ENCODE results near the gene UBE2M.

UBE2M gene

DNA sequence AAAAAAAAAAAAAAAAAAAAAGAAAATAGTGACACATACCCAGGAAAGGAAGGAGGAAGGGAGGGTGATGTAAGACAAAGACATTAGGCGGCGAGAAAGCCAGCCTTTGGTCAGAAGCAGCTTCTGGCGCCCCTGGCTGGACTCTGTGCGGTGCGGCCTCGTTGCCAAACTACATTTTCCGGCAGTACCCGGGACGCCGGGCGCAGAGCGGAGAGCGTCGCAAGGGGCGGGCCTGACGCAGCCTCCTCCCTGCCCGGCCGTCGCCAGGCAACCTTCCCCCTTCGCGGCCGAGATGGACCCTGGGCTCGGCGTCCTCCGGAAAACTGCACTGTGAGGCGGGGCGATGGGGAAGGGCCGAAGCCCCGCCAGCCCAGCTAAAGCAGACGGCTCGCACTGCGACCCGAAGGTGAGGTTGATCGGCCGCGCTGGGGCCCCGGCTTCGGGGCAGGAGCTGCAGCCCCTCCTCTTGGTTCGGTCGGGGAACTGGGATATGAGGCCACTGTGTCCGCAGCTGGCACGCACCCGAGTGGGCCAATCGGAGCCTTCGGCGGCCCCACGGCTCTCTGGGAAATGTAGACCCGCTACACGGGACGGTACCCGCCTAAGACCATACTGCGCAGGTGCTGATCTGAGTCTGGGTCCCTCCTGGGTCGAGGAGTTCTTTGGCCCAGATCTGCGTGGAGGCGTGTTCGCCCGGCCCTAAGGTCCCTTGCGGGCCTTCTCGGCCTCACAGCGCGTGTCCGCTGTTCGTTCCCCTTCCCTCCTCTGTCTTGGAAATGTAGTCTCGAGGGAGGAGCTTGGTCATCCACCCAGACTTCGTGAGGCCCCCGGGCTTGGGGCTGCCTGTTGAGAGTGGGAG lies 17.0 kb upstream of the UBE2M start:
- no peaks in the 10 kb centered on the region for H3K27me3 Mint-ChIP-seq (ENCODE audit: low read depth)
- peak overlapping the region; percentile 96 for H3K4me3 Mint-ChIP-seq
- H3K9me3 Mint-ChIP-seq: no peaks in the 10 kb centered on the region
- H3K4me1 Mint-ChIP-seq (ENCODE audit: low read depth): peaks cover 33% of the 10 kb centered on the region
- peak overlapping the region; percentile 99 for H3K27ac Mint-ChIP-seq
- peaks cover 2% of the 10 kb centered on the region for H3K36me3 Mint-ChIP-seq (ENCODE audit: low read depth)

DNA sequence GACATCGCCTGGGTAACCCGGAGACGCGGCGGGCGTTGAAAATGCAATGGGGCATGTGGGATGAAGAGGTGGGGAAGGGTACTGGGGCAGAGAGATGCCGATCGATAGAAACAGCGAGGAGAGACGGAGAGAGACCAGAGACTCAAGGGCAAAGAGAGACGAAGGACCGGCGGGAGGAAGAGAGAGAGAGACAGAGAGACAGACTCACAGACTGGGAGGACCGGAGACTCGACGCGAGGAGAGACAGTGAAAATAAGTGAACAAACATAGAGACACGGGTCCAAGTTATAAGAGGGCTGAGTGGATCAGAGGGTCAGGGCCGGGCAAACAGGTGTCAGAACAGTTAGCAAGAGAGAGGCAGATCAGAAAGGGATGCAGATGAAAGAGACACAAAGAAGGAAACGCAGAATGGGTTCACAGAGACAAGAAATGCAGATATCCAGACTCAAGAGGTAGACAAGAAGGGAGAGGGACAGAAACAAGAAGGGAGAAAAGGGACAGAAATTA lies 15.3 kb upstream of the UBE2M start:
- peaks cover 33% of the 10 kb centered on the region for H3K4me1 Mint-ChIP-seq (ENCODE audit: low read depth)
- peak overlapping the region; percentile 96 for H3K4me3 Mint-ChIP-seq
- H3K27me3 Mint-ChIP-seq (ENCODE audit: low read depth): no peaks in the 10 kb centered on the region
- peak overlapping the region; percentile 99 for H3K27ac Mint-ChIP-seq
- no peaks in the 10 kb centered on the region for H3K9me3 Mint-ChIP-seq
- H3K36me3 Mint-ChIP-seq (ENCODE audit: low read depth): peaks cover 6% of the 10 kb centered on the region

DNA sequence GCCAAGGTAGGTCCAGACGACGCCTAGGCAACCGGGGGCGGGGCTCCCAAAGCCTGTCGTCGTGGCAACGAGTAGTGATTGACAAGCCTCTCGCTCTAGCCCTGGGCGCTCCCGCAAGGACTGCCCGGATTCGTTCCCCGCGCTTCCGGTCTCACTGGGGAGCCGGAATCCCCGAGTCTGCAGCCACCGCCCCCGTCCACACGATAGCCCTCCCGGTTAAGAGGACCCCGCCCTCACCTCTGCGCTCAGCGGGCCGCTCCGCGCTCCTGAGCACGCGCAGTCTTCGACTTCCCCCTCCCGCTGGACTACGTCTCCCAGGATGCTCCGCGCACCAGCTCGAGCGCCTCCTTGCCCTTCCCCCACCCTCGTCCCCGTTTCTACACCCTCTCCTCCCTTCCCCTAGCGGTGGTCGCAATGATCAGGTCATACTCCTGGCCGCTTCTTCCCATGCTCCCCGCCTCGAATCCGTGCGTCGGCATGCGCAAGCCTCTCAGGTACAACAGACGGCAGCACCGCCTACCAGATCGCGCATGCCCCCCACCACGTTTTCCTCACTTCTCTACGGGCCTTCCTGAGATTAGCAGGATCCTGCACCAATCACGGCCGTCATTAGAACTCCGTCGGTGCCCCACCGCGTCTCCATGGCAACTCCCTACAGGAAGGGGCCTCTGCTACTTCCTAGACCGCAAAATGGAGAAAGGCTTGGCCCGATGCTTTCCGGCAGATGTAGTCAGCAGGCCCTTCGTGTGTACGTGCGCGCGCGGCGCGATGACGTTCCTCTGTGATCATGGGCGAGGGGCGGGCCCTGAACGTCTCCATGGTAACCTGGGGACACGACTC lies 14.6 kb upstream of the UBE2M start, which contains the start of gene MZF1:
Gene MZF1, minus strand, starts transcription at position 518 of the 840 bp plus-strand sequence. CDS start 1,946 bp downstream, outside the sequence.
- Mint-ChIP-seq H3K27ac (peak within 1 kb of the TSS; percentile 99), H3K4me3 (peak within 1 kb of the TSS; percentile 96), H3K4me1 (ENCODE audit: low read depth) (peaks cover 33% of the 10 kb centered on the region), H3K36me3 (ENCODE audit: low read depth) (peaks cover 12% of the 10 kb centered on the region), H3K9me3 (no peaks in the 10 kb centered on the region), H3K27me3 (ENCODE audit: low read depth) (no peaks in the 10 kb centered on the region)

DNA sequence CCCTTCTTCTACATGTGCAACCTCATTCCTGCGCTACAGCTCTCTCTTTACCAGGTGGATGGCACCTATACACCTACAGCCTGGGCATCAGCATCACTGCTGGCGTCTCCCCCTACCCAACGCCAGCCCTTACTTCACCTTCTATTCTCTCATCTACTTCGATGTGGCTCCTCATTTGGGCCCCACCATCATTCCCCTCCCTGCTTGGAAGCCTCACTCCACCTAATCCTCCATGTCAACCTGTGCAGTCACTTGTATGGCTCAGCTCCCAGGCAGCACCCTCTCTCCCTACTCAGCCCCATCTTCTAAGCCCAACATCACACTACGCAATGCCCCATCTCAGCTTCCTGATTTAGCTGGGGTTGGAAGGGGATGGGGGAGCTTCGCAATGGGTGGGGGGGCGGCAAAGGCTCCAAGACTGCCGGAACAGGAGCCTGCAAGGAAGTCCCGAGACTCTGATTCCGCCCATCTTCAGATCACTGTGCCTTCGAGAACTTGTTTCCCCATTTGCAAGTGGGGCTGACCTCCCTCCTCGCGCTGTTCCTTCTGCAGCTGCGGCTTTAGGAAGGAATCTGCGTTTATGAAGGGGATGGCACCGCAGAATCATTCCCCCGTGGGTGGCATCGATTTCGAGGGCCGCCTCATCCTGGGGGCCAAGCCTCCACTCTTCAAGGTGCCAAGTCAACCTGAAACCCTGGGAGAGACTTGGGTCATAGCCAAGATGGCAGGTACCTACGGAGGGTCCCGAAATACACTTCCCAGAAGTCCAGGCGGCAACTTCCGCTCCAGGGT lies 13.8 kb upstream of the UBE2M start:
- H3K4me1 Mint-ChIP-seq (ENCODE audit: low read depth): peaks cover 29% of the 10 kb centered on the region
- no peaks in the 10 kb centered on the region for H3K9me3 Mint-ChIP-seq
- peaks cover 15% of the 10 kb centered on the region for H3K36me3 Mint-ChIP-seq (ENCODE audit: low read depth)
- H3K27ac Mint-ChIP-seq: peak overlapping the region; percentile 99
- no peaks in the 10 kb centered on the region for H3K27me3 Mint-ChIP-seq (ENCODE audit: low read depth)
- H3K4me3 Mint-ChIP-seq: peak overlapping the region; percentile 96

DNA sequence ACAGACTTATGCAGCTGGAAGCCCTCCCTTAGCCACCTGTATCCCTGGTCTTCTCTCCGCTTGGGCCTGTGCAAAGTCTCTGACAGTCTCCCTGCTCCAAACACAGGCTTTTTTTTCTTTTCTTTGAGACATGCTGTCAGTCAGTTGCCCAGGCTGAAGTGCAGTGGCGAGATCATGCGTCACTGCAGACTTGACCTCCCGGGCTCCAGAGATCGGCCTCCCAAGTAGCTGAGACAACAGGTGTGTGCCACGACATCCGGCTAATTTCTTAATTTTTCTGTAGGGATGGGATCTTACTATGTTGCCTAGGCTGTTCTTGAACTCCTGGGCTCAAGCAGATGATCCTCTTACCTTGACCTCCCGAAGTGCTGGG lies 13.2 kb upstream of the UBE2M start:
- Mint-ChIP-seq H3K36me3 (ENCODE audit: low read depth) (peaks cover 15% of the 10 kb centered on the region), H3K27ac (no peak overlapping the region), H3K27me3 (ENCODE audit: low read depth) (no peaks in the 10 kb centered on the region)

DNA sequence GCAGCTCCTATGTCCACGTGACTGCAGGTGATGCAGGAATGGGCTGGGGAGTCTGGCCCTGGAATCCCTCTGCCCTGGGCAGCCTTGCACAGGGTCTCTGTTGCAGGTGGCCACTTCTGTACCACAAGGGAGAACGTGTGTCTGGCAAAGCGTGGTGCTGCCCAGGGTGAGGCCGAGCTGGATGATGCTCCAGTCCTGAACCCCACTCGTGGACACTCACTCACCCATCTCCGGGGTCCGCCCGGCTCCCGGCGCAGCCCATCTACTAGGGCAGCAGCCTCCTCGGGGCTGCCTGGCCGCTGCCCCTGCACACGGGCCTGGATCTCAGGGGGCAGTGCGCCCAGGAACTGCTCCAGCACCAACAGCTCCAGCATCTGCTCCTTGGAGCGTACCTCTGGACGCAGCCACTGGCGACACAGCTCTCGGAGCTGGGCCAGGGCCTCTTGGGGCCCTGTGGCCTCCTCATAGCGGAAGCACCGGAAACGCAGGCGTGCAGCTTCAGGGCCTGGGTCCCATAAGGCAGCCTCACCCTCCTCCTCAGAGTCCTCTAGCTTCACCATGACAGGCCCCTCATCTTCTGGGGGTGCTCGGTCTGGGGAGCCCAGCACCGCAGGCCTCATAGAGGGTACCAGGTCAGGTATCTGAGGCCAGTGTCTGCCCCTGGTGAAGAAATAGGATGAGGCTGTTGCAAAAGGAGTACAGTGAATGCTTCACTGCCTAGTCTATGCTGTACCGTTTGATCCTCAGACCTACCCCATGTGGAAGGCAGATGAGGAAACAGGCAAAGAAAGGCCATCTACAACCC lies 12.6 kb upstream of the UBE2M start:
- Mint-ChIP-seq H3K27ac (no peak overlapping the region), H3K27me3 (ENCODE audit: low read depth) (no peaks in the 10 kb centered on the region), H3K4me1 (ENCODE audit: low read depth) (peaks cover 27% of the 10 kb centered on the region), H3K9me3 (no peaks in the 10 kb centered on the region), H3K36me3 (ENCODE audit: low read depth) (peaks cover 15% of the 10 kb centered on the region), H3K4me3 (no peak overlapping the region)

More for the DNA sequence above, 13.2 kb upstream of the UBE2M start:
- H3K9me3 Mint-ChIP-seq: no peaks in the 10 kb centered on the region
- peaks cover 29% of the 10 kb centered on the region for H3K4me1 Mint-ChIP-seq (ENCODE audit: low read depth)
- no peak overlapping the region for H3K4me3 Mint-ChIP-seq

DNA sequence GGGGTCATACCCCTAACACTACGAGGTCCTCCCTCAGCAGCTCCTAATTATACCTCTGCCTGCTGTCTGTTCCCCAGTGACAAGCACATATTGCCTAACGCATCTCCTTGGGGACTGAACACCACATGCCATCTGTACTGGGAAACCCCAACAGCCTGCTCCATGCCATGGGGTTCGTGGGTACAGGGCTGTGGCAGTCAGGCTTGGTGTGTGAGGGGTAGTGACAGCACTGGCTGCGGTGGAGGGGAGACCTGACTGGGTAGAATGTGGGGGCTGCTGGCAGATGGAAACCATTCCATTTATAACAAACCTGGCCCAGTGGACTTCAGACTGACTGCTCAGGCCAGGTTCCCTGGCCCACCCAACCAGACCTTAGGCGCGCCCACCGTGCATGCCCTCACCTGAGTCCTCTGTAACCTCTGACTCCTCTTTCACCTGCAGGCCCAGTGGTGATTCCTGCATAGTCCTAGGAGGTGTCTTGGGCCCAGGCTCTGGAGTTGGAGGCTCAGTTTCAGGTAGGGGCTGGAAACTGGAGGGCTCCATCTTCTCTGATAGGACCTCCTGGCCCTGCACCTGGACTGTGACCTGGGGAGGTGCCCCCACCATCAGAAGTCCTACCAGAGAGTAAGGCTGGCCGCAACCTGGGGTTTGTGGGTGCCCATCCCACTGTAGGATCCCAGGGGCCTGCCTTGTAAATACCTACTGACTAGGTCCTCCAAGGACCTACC lies 11.7 kb upstream of the UBE2M start:
- Mint-ChIP-seq H3K4me1 (ENCODE audit: low read depth) (peaks cover 24% of the 10 kb centered on the region), H3K27me3 (ENCODE audit: low read depth) (no peaks in the 10 kb centered on the region), H3K36me3 (ENCODE audit: low read depth) (peaks cover 15% of the 10 kb centered on the region), H3K9me3 (no peaks in the 10 kb centered on the region), H3K27ac (no peak overlapping the region), H3K4me3 (no peak overlapping the region)

DNA sequence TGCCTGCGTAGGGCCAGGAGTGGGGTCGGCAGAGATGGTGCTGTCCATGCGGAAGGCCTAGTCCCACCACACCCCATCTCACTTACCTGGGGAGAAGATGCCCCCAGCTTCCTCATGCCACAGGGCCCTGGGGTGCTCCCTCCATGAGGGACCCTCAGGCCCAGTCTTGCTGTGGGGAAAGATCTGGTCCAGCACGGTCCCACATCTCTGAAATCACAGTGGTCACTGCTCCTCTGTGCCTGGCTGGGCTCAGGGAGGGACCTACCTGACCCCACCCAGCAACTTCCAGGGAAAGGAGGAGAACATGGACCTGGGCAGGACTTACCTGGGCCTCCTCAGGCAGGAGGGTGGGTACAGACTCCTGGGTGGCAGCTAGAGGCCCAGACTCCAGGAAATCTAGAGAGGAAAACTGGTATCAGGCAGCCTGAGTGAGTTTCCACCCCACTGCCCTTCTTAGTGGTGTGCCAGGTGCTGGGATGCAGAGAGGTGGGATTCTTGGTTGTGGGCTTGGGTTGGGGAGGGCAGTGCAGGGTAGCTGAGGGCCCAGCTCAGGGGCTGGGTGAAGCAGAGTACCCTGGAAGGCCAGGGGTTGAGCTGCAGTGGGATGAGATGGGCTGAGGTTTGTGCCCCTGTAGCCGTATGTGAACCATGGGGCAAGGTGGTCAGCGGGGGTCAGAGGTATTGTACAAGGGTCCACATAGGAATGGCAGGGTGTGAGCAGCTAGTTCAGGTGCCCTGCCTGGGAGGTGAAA lies 11.0 kb upstream of the UBE2M start:
- peaks cover 27% of the 10 kb centered on the region for H3K4me1 Mint-ChIP-seq (ENCODE audit: low read depth)
- H3K27ac Mint-ChIP-seq: no peak overlapping the region
- H3K9me3 Mint-ChIP-seq: no peaks in the 10 kb centered on the region
- no peak overlapping the region for H3K4me3 Mint-ChIP-seq
- peaks cover 15% of the 10 kb centered on the region for H3K36me3 Mint-ChIP-seq (ENCODE audit: low read depth)
- H3K27me3 Mint-ChIP-seq (ENCODE audit: low read depth): no peaks in the 10 kb centered on the region

DNA sequence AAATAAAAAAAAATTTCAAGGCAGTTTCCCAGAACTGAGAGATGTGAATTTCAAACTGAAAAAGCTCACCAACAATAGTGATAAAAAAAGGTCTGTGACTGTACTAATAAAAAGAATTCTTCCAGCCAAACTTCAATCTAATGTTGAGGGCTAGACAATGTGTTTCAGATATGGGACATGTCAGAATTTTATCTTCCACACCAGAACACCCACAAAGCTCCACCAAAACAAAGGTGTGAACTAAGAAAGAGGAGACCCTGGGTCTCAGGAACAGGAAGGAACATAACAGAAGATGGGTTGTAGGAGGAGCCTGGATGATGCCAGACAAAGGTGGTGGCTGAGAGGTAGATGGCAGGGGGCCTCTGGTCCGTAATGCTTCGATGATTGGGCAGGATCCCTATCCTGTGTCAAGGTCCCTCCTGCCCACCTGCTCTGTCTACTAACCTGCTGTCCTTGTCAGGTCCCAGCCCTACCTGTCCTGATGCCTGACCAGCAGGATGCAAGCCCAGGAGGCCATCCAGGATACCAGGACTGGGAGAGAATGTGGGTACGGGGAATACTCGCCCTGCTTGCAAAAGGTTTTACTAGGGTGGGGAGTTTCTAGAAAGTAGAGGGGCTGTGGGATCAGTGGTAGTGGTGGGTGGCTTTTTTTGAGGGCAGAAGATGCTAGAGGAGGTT lies 10.2 kb upstream of the UBE2M start:
- Mint-ChIP-seq H3K36me3 (ENCODE audit: low read depth) (peaks cover 17% of the 10 kb centered on the region), H3K27me3 (ENCODE audit: low read depth) (no peaks in the 10 kb centered on the region), H3K27ac (peak overlapping the region; percentile 15), H3K9me3 (no peaks in the 10 kb centered on the region), H3K4me1 (ENCODE audit: low read depth) (peaks cover 31% of the 10 kb centered on the region), H3K4me3 (no peak overlapping the region)

DNA sequence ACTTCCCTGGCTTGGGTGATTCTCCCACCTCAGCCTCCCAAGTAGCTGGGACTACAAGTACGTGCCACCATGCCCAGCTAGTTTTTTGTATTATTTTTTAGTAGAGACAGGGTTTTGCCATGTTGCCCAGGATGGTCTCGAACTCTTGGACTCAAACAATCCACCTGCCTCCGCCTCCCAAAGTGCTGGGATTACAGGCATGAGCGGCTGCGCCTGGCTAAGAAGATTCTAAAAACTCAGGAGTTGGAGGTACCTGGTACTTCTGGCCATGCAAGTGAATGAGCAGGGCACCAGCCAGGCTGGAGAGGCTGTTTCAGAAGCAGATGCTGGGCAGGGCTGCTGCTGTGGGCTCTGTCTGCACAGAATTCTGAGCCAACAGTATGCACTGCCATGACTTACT lies 8.6 kb upstream of the UBE2M start:
- H3K27ac Mint-ChIP-seq: no peak overlapping the region
- peaks cover 19% of the 10 kb centered on the region for H3K36me3 Mint-ChIP-seq (ENCODE audit: low read depth)
- H3K4me1 Mint-ChIP-seq (ENCODE audit: low read depth): peaks cover 29% of the 10 kb centered on the region
- H3K9me3 Mint-ChIP-seq: no peaks in the 10 kb centered on the region
- H3K4me3 Mint-ChIP-seq: no peak overlapping the region
- H3K27me3 Mint-ChIP-seq (ENCODE audit: low read depth): no peaks in the 10 kb centered on the region

DNA sequence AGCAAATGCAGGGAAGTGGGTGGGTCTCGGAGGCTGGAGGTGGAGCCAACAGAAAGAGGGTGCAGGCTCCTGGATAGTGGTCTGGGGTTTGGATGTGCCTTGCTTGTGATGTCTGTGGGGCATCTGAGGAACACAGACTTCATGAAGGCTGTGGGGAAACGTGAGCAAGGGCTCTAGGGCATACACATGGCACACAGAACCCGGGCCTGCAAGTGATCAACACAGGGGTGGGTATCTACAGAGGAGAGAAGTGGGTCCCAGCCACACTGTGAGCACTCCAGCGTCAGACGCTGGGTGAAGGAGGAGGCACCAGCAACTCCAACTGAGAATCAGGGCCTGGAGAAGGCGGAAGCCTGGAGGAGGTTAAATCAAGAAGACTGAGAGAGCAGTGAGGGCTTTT lies 5.4 kb upstream of the UBE2M start:
- Mint-ChIP-seq H3K27ac (peak overlapping the region; percentile 67), H3K4me3 (peak overlapping the region; percentile 82), H3K4me1 (ENCODE audit: low read depth) (peaks cover 49% of the 10 kb centered on the region), H3K27me3 (ENCODE audit: low read depth) (no peaks in the 10 kb centered on the region), H3K9me3 (no peaks in the 10 kb centered on the region), H3K36me3 (ENCODE audit: low read depth) (peaks cover 19% of the 10 kb centered on the region)

DNA sequence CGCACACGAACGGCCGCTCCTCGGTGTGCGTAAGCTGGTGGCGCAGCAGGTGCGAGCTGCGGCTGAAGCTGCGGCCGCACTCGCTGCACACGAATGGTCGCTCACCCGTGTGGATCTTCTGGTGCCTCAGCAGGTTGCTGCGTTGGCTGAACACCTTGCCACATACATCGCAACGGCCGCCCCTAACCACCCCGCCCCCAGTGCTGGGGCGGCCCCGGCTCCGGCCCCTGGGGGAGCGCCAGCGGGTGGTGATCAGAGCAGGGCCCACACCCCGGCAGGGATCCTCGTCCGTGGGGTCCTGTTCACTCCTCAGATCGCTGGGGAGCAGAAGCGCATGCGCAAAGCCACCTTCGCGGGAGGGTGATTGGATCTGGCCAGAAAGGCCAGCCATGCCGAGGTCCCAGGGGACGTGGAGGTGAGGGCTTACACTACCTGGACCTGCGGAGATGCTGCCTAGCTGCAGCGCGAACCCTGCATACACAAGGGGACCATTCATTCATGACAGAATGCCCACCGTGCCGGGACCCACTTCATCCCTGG lies 4.7 kb upstream of the UBE2M start:
- peak overlapping the region; percentile 72 for H3K27ac Mint-ChIP-seq
- H3K36me3 Mint-ChIP-seq (ENCODE audit: low read depth): peaks cover 13% of the 10 kb centered on the region
- H3K4me1 Mint-ChIP-seq (ENCODE audit: low read depth): peaks cover 46% of the 10 kb centered on the region
- H3K27me3 Mint-ChIP-seq (ENCODE audit: low read depth): no peaks in the 10 kb centered on the region
- H3K9me3 Mint-ChIP-seq: no peaks in the 10 kb centered on the region
- H3K4me3 Mint-ChIP-seq: peak overlapping the region; percentile 82

All from T-helper 1 cell treated with Interleukin-12 subunit alpha and Interleukin-12 subunit beta and Interleukin-4 antibody, amounts not matched to agents 30 μg/mL and 1 μg/mL, for 36 hours (primary cell).